Renal cortex interstitium (tissue), 11 donors: ENCODE data around the gene GALC. TPM values are rescaled to one million over a fixed set of nuclear protein-coding genes. Genes with fewer than 3 reads are reported as not detected.

Source experiments
- DNase-seq, 11 donors: peaks; one replicate each; pipeline ENCODE4 v3.0.0-alpha.2; 2013; ENCODE audit warnings: low read depth in 9 of 11, low spot score in 4 of 11; ENCODE audit errors: extremely low read depth in 1 of 11
- polyA plus RNA-seq, 3 donors: library from polyadenylated mRNA; unstranded; fragments of 120-200 nt; gene quantifications; one replicate each; pipeline ENCODE4 v1.2.1, GENCODE V29; 2013; ENCODE audit not compliant: insufficient read length in 3 of 3

Gene GALC
- polyA plus RNA-seq, 3 donors: 39.1 to 42.2 (median 42.0) TPM

DNA sequence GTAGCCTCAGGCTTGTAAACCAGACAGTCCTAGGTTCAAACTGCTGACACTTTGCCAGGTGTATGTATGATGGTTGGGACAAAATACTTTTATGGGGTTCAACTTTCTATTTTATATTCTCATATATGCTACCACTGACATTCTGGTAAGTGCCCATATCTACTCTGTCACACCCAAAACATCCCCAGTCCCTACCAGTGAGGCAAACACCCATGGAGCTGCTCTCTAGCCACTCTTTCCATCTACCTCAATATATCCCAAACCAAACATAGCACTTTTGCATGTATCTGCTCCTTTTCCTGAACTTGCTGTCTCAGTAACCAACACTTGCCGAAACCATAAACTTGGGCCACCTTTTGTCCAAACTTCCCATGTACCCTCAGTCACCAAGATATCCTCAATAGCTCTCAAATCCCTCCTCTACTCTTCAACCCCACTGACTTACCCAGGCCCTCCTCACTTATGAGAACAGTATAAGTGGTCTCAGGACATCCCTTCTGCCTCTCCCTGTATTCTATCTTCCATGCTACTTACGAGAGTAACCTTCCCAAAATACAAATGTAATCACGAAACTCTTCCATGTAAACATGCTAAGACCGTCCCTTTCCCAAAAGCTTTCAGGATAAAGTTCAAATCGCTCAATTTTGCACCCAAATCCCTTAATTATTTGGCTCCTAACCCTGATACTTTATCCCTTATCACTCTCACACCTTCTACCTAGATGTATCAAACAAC, 3.6 kb downstream of the GALC start:
- no peak for DNase-seq

DNA sequence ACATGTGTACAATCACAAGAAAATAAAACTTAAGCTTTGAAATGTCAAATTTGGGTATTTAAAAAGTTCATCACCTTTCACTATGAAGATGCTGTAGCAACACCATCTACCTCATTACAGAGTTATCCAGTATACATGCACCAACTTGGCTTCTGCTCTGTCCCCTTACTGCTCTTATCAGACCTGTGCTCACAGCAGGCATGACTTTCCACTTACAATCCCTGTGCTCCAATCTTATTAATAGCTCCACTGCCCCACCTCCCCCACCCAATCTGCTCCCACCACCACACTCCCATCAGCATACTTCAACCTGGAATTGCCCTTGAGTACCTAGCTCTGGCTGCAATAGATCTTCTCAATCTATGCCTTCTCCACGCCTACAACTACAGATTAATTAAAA, 13.3 kb downstream of the GALC start:
- DNase-seq: no peak

DNA sequence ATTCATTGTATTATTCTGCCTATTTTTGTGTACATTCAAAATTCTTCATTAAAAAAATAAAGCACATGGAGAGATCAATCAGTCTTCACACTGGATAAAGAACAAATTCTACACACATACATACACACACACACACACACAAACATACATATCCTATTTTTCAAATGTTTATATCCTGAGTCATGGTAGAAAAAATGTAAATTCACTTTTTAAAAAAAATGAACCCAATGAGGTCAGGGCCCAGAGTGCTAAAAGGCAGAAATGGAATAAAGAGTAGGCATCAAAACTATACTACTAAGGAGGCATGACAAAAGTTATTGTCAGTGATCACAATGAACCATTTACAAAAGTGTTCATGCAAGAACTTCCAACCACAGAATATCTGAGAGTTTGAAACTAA, 17.3 kb downstream of the GALC start:
- DNase-seq: no peak

DNA sequence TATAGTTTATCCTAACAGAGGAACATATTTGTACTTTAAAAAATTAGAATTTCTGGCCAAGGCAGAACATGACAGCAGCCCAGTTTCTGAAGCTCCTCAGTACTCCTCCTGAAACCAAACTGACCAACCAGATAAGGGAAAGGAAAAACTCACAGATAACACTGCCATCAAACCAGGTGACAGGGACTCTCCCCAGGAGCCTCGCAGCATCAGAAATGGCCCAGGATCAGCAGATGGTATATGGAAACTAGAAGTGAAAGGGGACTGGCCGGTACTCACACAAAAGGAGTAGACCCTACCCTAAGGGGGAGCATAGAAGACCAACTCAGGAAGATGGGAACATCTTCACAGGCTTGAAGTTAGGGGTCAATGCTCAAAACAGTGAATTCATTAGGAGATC, 22.0 kb downstream of the GALC start:
- DNase-seq: no peak

DNA sequence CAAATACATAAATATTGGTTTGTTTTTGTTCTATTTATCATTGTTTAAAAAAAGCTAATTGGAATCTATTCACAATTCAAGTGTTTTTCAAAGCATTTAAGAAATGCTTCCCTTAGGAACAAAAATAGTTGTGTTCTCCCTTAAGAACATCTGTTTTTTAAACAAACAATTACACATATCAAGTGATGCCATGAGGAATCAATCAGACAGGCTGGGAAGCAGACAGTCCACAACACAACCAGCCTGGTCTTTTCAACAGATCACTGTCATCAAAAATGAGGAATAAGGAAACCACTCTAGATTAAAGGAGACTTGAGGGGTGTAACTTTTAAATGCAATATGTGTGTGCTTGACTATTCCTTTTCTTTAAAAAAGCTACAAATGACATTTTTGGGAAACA, 25.5 kb downstream of the GALC start:
- peak in 2 of 11 donors; percentile 4 to 6 for DNase-seq

DNA sequence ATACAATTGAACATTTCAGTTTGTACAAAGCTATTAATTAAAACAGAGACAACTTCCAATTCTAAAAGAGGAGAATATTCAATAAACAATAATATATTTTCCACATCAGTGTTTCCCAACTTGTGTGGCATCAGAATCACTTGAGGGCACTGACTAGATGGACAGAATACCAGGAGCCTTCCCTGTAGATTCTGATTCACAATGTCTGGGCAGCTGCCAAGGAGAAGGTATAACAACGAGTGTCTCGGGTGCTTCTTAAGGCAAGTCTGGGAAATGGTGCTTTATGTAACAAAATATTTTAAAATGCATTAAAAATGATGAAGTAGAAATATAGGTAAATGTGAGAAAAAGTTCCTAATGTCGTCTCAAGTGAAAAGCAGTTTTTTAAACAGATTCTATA, 26.2 kb downstream of the GALC start:
- no peak for DNase-seq

DNA sequence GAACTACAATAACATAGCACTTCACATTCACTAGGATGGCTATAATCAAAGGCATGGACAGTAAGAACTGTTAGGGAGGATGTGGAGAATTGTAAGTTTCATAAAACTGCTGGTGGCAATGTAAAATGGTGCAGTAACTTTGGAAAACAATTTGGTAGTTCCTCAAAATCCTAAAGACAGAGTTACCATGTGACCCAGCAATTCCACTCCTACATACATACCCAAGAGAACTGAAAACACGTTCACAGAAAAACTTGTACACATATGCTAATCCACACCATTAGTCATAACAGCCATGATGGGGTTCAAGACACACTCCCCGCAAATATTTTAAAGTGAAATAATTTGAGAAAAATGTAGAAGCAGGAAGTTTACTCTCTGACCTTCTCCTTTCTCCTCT, 31.7 kb downstream of the GALC start:
- DNase-seq: no peak

DNA sequence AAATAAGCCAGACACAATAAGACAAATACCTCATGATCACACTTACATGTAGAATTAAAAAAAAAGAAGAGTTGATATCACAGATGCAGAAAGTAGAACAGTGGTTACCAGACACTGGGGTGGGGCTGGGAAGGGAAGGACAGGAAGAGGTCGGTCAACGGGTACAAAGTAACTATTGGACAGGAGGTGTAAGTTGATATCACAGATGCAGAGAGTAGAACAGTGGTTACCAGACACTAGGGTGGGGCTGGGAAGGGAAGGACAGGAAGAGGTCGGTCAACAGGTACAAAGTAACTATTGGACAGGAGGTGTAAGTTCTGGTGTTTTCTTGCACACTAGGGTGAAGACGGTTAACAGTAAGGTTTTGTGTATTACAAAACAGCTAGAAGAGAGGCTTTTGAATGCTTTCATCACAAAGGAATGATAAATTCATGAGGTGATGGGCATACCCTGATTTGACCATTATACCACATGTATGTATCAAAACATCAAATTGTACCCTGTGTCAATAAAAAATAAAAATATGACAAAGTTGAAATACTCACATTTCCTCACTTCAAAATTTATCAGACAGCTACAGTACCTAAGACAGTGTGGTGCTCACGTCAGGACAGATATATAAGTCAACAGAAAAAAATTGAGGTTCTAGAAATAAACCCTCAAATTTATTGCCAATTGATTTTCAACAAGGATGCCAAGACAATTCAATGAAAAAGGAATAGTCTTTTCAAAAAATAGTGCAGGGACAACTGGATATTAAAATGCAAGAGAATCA, 32.8 kb downstream of the GALC start:
- no peak for DNase-seq

DNA sequence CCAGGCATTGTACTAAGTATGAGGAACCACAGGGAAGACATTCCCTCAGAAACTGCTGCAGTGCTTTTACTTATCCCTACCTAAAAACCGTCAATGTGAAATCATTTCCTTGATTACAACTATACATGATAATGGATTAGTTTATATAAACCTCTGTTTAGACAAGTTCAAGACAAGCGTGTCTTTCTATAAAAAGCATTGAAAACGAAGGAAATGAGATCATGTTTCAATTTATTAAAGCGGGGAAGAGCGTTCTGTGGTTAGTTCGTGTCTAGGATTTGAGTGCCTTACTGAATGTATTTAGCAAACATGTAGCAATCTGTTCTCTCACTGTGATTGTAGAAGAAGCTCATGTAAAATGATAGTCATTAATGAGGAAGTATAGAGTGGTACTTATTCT, 37.5 kb downstream of the GALC start:
- DNase-seq: no peak

DNA sequence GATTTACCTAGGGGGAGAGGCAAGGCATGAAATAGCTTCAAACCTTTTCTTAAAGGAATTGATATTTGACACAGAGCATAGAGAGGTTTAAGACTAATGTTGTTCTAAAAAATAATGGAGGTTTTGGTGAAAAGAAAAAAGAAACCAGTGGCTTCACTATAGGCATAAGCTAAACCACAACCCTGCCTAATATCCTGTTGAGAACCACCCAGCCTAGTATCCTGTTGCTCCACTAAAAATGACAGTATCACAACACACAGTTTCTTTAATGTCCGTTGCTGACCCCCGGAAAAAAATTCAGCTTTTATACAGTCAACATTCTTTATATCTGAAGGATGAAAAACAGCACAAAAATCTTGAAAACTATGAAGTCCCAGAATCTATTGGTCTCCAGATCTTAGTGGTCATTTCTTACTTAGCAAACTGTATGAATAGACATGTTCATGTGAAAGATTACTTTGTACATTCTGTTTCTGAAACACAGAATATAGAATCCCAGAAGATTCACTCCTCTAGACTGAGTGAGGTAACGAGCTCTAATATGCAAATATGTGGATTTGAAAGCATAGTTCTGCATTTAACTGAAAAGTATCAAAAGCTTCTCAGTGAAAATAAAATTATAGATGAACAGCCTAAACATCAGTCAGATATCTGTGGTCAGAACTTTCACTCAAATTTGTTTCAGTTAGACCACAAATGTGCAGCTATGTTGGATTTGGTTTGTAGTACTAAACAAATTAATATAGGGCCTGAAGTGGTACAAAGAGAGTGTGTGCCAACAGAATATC, 40.5 kb downstream of the GALC start:
- DNase-seq: no peak

DNA sequence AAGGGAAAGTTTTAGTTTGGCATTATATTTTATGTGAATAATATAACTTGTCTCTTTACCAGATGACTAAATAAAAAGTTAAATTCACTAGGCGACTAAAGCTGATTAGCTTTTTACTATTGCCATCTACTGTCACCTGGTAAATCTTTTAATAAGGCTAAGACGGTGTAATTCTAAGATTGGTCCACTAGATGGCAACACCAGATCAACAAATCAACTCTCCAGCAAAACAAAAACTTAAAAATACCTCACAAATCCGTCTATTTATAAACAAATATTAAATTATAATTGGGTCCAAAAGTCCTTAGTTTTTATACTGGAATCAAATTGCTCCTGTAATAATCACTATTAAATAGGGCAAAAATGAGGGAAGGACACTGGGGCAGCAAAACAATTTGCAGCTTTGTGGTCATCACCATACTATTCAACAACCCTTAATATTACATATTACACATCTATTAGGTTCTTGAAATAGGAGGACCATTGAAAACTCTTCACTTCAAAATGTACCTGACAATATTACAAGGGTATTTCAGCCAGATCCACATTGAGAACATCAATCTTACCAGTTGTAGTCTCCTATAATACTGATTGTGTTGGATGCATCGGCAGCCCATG, 47.9 kb downstream of the GALC start:
- DNase-seq: peak in 10 of 11 donors; percentile 6 to 36 (median 19)

DNA sequence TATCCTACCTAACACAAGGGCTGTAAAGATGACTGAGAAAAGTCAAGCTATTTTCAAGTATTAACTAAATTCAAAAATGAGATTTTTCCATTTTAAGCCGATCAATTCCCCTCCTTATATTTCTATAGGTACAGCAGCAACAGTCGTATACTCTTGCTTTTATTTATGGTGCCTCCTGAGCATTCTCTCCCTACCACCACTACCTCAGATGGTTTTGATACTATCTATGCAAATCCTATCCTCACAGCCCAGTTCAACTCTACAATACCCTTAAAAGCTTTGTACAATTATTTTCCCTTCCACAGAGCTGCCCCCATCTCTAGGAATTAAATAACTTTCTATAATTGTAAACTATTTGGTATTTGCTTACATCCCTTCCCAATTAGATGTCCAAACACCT, 52.1 kb downstream of the GALC start:
- no peak for DNase-seq

DNA sequence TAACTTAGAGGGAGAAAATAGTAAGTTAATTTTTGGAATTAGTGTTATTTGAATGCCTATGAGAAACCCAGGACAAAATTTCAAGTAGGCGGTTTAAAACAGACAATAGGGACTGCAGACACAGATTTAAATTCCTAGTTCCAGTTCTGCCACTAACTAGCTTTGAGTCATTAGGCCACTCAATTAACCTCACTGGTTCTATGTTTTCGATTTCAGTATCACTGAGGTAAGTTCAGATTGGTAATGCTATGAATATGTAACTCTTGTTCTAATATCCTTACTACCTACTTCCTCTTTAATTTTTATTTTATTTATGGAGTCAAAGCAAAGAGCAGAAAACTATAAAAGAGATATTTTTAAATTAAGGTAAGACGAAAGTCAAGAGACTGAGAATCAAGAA, 52.6 kb downstream of the GALC start:
- no peak for DNase-seq

DNA sequence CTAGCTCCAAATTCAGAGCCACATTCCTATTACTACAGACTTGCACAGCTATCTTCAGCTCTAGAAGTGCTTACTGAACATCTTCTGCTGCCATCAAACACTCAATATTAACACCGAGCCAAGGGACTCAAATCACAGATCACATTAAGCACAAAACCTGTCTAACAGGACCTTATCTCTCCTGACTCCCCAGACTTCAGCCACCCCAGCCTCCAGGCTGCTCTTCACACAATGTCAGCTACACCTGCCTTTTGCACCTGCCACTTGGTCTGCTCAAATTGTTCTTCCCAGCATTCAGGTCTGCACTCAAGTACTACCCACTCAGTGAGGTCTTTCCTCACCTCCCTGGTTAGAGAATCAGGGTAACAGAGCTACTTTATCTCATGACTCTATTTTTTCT, 57.1 kb downstream of the GALC start:
- no peak for DNase-seq

DNA sequence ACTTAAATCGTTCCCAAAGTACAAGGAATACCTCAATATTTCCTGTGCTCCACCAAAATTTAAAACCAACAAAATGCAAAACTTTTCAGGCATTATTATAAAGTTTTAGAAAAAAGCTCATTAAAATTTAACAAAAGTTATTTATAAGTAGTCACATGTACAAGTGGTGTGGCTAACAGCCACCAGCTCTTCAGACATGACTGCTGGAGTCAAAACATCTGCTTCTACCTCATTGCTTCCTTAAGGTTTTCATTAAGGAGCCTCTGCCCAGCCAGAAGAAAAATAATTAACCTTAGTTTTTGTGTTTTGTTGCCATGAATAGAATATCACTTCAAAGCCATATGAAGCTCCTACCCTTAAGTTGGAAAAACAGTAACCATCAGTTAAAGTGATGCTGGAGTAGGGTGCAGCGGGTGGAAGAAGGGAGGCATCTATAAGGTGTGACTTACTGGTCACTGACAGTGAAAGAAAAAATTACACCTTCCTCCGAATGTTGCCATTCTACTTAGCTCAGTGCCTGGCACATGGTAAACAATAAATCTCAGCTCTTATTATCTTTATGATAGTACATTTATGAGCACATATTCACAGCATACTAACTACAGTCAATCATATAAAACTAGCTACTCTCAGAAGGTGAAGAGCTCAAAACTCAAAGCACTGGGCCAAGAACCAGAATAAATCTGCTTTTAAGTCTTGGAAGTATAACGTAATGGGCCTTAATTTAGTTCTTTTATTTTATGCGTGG, 57.7 kb downstream of the GALC start:
- DNase-seq: peak in 1 of 11 donors; percentile 4

DNA sequence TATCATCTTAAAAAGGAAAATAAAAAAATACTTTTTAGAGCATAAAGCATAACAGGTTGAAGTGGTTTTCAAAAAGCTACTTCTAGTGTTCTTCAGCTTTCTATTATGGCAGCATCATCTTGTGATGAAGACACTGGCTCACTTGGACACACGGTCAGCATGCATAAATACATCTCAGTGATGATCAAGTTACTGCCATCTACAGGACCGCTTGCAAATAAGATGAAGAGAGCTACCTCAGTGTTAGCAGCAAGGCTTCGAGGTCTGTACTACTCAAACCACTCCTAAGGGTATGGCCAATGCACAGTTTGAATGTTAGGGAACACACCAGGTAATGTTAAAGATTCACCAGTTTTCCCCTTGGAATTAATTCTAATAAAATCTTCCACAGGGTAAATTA, 58.8 kb downstream of the GALC start:
- DNase-seq: no peak

DNA sequence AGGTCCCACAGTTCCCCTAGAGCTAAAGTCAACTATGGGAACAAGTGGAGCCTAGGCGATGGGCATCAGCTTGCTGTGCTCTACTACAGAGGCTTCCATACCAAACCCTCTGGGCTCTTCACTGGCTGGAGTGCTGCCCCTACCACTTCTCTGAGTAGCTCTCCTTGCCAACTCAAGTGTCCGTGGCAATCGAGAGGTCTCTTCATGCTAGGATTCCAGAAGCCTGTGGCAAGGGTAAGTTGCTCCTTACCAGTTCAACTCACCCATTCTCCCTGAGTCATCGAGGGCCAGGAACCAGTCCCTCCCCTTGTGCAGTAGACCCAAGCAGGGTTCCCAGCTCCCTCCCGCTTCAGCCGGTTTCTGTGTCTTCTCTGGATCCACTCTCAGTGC, 76.1 kb downstream of the GALC start:
- DNase-seq: no peak

DNA sequence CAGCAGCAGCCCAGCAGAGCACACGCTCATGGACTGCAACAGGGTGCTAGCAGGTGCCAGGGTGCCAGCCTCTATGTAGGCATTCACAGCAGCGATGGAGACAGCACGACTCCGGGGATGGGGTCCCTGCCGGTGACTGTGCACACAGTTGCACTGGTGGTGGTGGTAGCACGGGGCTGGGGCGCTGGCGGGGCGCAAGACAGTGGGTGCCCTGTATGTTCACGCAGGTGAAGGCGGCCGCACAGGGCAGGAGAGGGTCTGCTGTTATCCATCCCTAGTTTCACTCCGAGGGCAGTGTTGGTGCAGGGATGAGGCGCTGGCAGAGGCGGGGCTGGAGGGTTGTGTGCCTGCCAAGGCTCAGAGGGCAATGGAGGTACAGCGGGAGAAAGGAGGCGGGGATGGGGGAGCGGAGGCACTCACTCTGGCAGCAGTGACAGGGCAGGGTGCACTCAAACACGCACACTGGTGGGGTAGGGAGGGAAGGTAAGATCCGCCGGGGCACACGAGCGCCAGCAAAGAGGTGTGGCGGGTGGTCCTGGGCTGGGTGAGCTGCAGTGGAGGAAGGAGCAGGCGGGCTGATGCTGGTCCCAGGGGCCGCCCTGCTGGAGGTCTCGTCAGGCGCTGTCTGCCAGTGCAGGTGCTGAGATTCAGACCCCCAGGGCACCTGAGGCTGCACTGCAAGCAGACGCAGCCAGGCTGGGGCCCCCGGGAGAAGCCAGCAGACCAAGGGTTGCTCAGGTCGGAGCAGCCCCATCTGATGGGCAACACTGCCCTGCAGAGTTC, 76.7 kb downstream of the GALC start:
- no peak for DNase-seq
